HepG2 (cell line): ENCODE data around the gene FAM219A. TPM values are rescaled to one million over a fixed set of nuclear protein-coding genes. Genes with fewer than 3 reads are reported as not detected.

Experiments used
- BORCS8-MEF2B ChIP-seq: sonication (generic); formaldehyde crosslinking; IDR thresholded peaks from 2 replicates; pipeline ENCODE4 v1.8.0; 2022; ENCODE audit warnings: mild to moderate bottlenecking, missing genetic modification reagents
- EHMT2 ChIP-seq: fragments of 200-600 bp; sonication (generic); IDR thresholded peaks from 2 replicates; pipeline ENCODE4 v1.7.0; 2017; ENCODE audit warnings: antibody characterized with exemption, low read depth, low read length, borderline replicate concordance
- GTF2F1 ChIP-seq: fragments of 150-350 bp; IDR thresholded peaks from 2 replicates; pipeline ENCODE4 v1.6.1; 2014; ENCODE audit warnings: low read length
- HNF1A ChIP-seq, 2 experiments: sonication (generic) in 1 of 2; formaldehyde crosslinking in 1 of 2; IDR thresholded peaks; 2 replicates each; pipeline versions ENCODE4 v1.4.0 to v1.6.1; 2016 to 2020; ENCODE audit warnings: borderline replicate concordance in 1 of 2, low read depth in 1 of 2, mild to moderate bottlenecking in 1 of 2, missing genetic modification reagents in 1 of 2
- HNRNPUL1 ChIP-seq: fragments of 200-400 bp; formaldehyde crosslinking; IDR thresholded peaks from 2 replicates; pipeline ENCODE4 v1.6.1; 2017; ENCODE audit warnings: low read depth, mild to moderate bottlenecking, low read length, moderate library complexity
- KAT7 ChIP-seq: IDR thresholded peaks from 2 replicates; pipeline ENCODE4 v1.6.1; 2018; ENCODE audit warnings: borderline replicate concordance, missing compliant biosample characterization
- PHF5A ChIP-seq: IDR thresholded peaks from one replicate; pipeline ENCODE4 v1.6.1; 2018; ENCODE audit warnings: low read depth, missing genetic modification reagents; ENCODE audit not compliant: unreplicated experiment
- SKI ChIP-seq: fragments of 450-650 bp; IDR thresholded peaks from one replicate; pipeline ENCODE4 v1.6.1; 2018; ENCODE audit warnings: mild to moderate bottlenecking; ENCODE audit not compliant: partially characterized antibody
- SP140L ChIP-seq: sonication (generic); formaldehyde crosslinking; IDR thresholded peaks from 2 replicates; pipeline ENCODE4 v1.4.0; 2020; ENCODE audit warnings: missing genetic modification reagents, borderline replicate concordance
- ZBTB7B ChIP-seq: sonication (generic); formaldehyde crosslinking; IDR thresholded peaks from 2 replicates; pipeline ENCODE4 v1.4.0; 2020; ENCODE audit warnings: missing genetic modification reagents
- ZNF280D ChIP-seq: sonication (generic); formaldehyde crosslinking; IDR thresholded peaks from 2 replicates; pipeline ENCODE4 v1.5.1; 2020; ENCODE audit warnings: mild to moderate bottlenecking, missing genetic modification reagents
- ZNF30 ChIP-seq: sonication (generic); formaldehyde crosslinking; IDR thresholded peaks from 2 replicates; pipeline ENCODE4 v1.5.0; 2020; ENCODE audit warnings: mild to moderate bottlenecking, missing genetic modification reagents
- ZNF33B ChIP-seq: sonication (generic); formaldehyde crosslinking; IDR thresholded peaks from 2 replicates; pipeline ENCODE4 v1.5.1; 2020; ENCODE audit warnings: mild to moderate bottlenecking, missing genetic modification reagents
- polyA plus RNA-seq, 8 experiments: library from polyadenylated mRNA; depleted of rRNA in 3 of 8; stranded (reverse) in 7 of 8; unstranded in 1 of 8; fragments of >200 nt; fragmentation: Illumina TruSeq in 4 of 8; extraction: Trizol in 4 of 8; gene quantifications; 2 replicates each; pipeline versions ENCODE4 v1.2.1 to v1.2.3, GENCODE V29; 2011 to 2016; ENCODE audit warnings: low read depth in 4 of 8, missing spikeins in 1 of 8, mixed read lengths in 1 of 8; ENCODE audit not compliant: insufficient read depth in 1 of 8
- total RNA-seq, 5 experiments: library from RNA; depleted of rRNA; stranded (reverse); fragments of >200 nt; fragmentation: Illumina TruSeq; extraction: Trizol; gene quantifications; 2 replicates each; pipeline ENCODE4 v1.2.3, GENCODE V29; 2016; ENCODE audit warnings: low read depth in 1 of 5
- TF ChIP-seq, protein P1 (sequence below): sonication (generic); formaldehyde crosslinking; IDR thresholded peaks from 2 replicates; pipeline ENCODE4 v1.4.0; 2020; ENCODE audit warnings: missing genetic modification reagents, borderline replicate concordance
- TF ChIP-seq, protein P2 (sequence below): sonication (generic); formaldehyde crosslinking; IDR thresholded peaks from 2 replicates; pipeline ENCODE4 v1.4.0; 2020; ENCODE audit warnings: missing genetic modification reagents

The FAM219A gene
- total and polyA plus RNA-seq, 2 of the 13 experiments (the other 11 are each of a cell fraction or from before 2014, with no cell fraction given): 3.9 to 6.4 TPM

GRCh38 chr9:34374905-34375552 is 83.3 kb downstream of the FAM219A start (continued):
- TF ChIP-seq BORCS8-MEF2B (0 out of 2 replicates have a peak, but pooled peaks have one; percentile 16), GTF2F1 (no peak), ZNF33B (no peak), HNF1A (IDR thresholded peaks at IDR 0.05; ENCODE audit: low read depth) (0 out of 2 replicates have a peak, but pooled peaks have one; percentile 27), HNF1A (CRISPR knock-in tag; IDR thresholded peaks at IDR 0.05; ENCODE audit: borderline replicate concordance) (peak; percentile 79; the same call in 1 of the 2 replicates), ZNF280D (CRISPR knock-in tag) (no peak), EHMT2 (no peak), PHF5A (CRISPR knock-in tag) (no peak), SKI (peak; percentile 47), ZNF30 (CRISPR knock-in tag) (no peak), SP140L (CRISPR knock-in tag) (no peak), HNRNPUL1 (no peak), KAT7 (CRISPR knock-in tag) (0 out of 2 replicates have a peak, but pooled peaks have one; percentile 41), ZBTB7B (CRISPR knock-in tag) (peak; percentile 35; the same call in 1 of the 2 replicates)
- TF ChIP-seq, protein P1, sequence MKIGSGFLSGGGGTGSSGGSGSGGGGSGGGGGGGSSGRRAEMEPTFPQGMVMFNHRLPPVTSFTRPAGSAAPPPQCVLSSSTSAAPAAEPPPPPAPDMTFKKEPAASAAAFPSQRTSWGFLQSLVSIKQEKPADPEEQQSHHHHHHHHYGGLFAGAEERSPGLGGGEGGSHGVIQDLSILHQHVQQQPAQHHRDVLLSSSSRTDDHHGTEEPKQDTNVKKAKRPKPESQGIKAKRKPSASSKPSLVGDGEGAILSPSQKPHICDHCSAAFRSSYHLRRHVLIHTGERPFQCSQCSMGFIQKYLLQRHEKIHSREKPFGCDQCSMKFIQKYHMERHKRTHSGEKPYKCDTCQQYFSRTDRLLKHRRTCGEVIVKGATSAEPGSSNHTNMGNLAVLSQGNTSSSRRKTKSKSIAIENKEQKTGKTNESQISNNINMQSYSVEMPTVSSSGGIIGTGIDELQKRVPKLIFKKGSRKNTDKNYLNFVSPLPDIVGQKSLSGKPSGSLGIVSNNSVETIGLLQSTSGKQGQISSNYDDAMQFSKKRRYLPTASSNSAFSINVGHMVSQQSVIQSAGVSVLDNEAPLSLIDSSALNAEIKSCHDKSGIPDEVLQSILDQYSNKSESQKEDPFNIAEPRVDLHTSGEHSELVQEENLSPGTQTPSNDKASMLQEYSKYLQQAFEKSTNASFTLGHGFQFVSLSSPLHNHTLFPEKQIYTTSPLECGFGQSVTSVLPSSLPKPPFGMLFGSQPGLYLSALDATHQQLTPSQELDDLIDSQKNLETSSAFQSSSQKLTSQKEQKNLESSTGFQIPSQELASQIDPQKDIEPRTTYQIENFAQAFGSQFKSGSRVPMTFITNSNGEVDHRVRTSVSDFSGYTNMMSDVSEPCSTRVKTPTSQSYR: peak; percentile 86
- TF ChIP-seq, protein P2, sequence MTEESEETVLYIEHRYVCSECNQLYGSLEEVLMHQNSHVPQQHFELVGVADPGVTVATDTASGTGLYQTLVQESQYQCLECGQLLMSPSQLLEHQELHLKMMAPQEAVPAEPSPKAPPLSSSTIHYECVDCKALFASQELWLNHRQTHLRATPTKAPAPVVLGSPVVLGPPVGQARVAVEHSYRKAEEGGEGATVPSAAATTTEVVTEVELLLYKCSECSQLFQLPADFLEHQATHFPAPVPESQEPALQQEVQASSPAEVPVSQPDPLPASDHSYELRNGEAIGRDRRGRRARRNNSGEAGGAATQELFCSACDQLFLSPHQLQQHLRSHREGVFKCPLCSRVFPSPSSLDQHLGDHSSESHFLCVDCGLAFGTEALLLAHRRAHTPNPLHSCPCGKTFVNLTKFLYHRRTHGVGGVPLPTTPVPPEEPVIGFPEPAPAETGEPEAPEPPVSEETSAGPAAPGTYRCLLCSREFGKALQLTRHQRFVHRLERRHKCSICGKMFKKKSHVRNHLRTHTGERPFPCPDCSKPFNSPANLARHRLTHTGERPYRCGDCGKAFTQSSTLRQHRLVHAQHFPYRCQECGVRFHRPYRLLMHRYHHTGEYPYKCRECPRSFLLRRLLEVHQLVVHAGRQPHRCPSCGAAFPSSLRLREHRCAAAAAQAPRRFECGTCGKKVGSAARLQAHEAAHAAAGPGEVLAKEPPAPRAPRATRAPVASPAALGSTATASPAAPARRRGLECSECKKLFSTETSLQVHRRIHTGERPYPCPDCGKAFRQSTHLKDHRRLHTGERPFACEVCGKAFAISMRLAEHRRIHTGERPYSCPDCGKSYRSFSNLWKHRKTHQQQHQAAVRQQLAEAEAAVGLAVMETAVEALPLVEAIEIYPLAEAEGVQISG (CRISPR knock-in tag): peak; percentile 23; the same call in 1 of the 2 replicates
